ENCODE data around the gene OR5A2. TPM values are rescaled to one million over a fixed set of nuclear protein-coding genes. Genes with fewer than 3 reads are reported as not detected.

OR5A2 gene
- total RNA-seq, 4 donors from 2014 or later, result not detected

- no peak for DNase-seq
- no peak overlapping the region for H3K27ac ChIP-seq
- no peaks in the 10 kb centered on the region for H3K36me3 ChIP-seq
- intact Hi-C loops (cut with DNase I; ENCODE audit: low total_unique reads), result no loop called here
- H3K4me3 ChIP-seq, result no peak overlapping the region
- H3K9me3 ChIP-seq, result no peaks in the 10 kb centered on the region
- H3K4me1 ChIP-seq, result no peaks in the 10 kb centered on the region
- no peaks in the 10 kb centered on the region for H3K27me3 ChIP-seq
- TF ChIP-seq POLR2A (IDR thresholded peaks at IDR 0.05), result no peak
- no peak for TF ChIP-seq CTCF (IDR thresholded peaks at IDR 0.05)
Measured at GRCh38 chr11:59427068-59427382, 812 bp upstream of the OR5A2 start.

- no peak for DNase-seq
- Histone ChIP-seq H3K27ac (no peak overlapping the region), H3K36me3 (no peaks in the 10 kb centered on the region), H3K9me3 (no peaks in the 10 kb centered on the region), H3K4me1 (no peaks in the 10 kb centered on the region), H3K4me3 (no peak overlapping the region), H3K27me3 (no peaks in the 10 kb centered on the region)
- TF ChIP-seq POLR2A (IDR thresholded peaks at IDR 0.05) (no peak), CTCF (IDR thresholded peaks at IDR 0.05) (no peak)
- intact Hi-C loops (cut with DNase I; ENCODE audit: low total_unique reads), result no loop called here
Measured at GRCh38 chr11:59425131-59425530, 1.1 kb downstream of the OR5A2 start.

GRCh38 chr11:59423835-59424234, 2.4 kb downstream of the OR5A2 start:
- intact Hi-C loops (cut with DNase I; ENCODE audit: low total_unique reads), result no loop called here
- Histone ChIP-seq H3K9me3 (no peaks in the 10 kb centered on the region), H3K27ac (no peak overlapping the region), H3K4me1 (no peaks in the 10 kb centered on the region), H3K36me3 (no peaks in the 10 kb centered on the region), H3K27me3 (no peaks in the 10 kb centered on the region), H3K4me3 (no peak overlapping the region)
- TF ChIP-seq CTCF (IDR thresholded peaks at IDR 0.05) (no peak), POLR2A (IDR thresholded peaks at IDR 0.05) (no peak)
- no peak for DNase-seq

GRCh38 chr11:59418156-59418555, 8.1 kb downstream of the OR5A2 start:
- Histone ChIP-seq H3K4me3 (no peak overlapping the region), H3K36me3 (no peaks in the 10 kb centered on the region), H3K27me3 (no peaks in the 10 kb centered on the region), H3K9me3 (no peaks in the 10 kb centered on the region), H3K4me1 (no peaks in the 10 kb centered on the region), H3K27ac (no peak overlapping the region)
- intact Hi-C loops (cut with DNase I; ENCODE audit: low total_unique reads), result no loop called here
- TF ChIP-seq CTCF (IDR thresholded peaks at IDR 0.05) (no peak), POLR2A (IDR thresholded peaks at IDR 0.05) (no peak)
- DNase-seq, result no peak

GRCh38 chr11:59417023-59417422, 9.2 kb downstream of the OR5A2 start:
- H3K36me3 ChIP-seq, result no peaks in the 10 kb centered on the region
- no peak overlapping the region for H3K4me3 ChIP-seq
- intact Hi-C loops (cut with DNase I; ENCODE audit: low total_unique reads), result no loop called here
- DNase-seq, result no peak
- H3K4me1 ChIP-seq, result no peaks in the 10 kb centered on the region
- H3K27me3 ChIP-seq, result no peaks in the 10 kb centered on the region
- H3K27ac ChIP-seq, result no peak overlapping the region
- no peaks in the 10 kb centered on the region for H3K9me3 ChIP-seq
- no peak for TF ChIP-seq POLR2A (IDR thresholded peaks at IDR 0.05)
- TF ChIP-seq CTCF (IDR thresholded peaks at IDR 0.05), result no peak

All from uterus (tissue), 4 donors.